Nephron progenitor cell (in vitro differentiated cells): Measurements from ENCODE around the gene PLB1.

Experiments
- DNase-seq: peaks from one replicate; pipeline ENCODE4 v3.0.0; 2021
- H3K27ac Mint-ChIP-seq: 2 replicates; pipeline ENCODE4 v1.8.0; 2021; ENCODE audit warnings: mild to moderate bottlenecking, moderate library complexity, mixed read lengths
- H3K27me3 Mint-ChIP-seq: 2 replicates; pipeline ENCODE4 v1.8.0; 2021; ENCODE audit warnings: mild to moderate bottlenecking, low read depth, mixed read lengths; ENCODE audit not compliant: poor library complexity
- H3K36me3 Mint-ChIP-seq: 2 replicates; pipeline ENCODE4 v1.8.0; 2021; ENCODE audit warnings: low read depth, mixed read lengths
- H3K4me1 Mint-ChIP-seq: 2 replicates; pipeline ENCODE4 v1.8.0; 2021; ENCODE audit warnings: mixed read lengths
- H3K4me3 Mint-ChIP-seq: 2 replicates; pipeline ENCODE4 v1.8.0; 2021; ENCODE audit warnings: mild to moderate bottlenecking, moderate library complexity, mixed read lengths
- H3K9me3 Mint-ChIP-seq: 2 replicates; pipeline ENCODE4 v1.8.0; 2021; ENCODE audit warnings: mild to moderate bottlenecking, moderate library complexity, mixed read lengths
- TF ChIP-seq, protein P1 (sequence below): fragments of 200-600 bp; sonication (generic); IDR thresholded peaks from 2 replicates; pipeline ENCODE4 v1.5.0; 2021; ENCODE audit warnings: antibody characterized with exemption

The PLB1 gene

DNA sequence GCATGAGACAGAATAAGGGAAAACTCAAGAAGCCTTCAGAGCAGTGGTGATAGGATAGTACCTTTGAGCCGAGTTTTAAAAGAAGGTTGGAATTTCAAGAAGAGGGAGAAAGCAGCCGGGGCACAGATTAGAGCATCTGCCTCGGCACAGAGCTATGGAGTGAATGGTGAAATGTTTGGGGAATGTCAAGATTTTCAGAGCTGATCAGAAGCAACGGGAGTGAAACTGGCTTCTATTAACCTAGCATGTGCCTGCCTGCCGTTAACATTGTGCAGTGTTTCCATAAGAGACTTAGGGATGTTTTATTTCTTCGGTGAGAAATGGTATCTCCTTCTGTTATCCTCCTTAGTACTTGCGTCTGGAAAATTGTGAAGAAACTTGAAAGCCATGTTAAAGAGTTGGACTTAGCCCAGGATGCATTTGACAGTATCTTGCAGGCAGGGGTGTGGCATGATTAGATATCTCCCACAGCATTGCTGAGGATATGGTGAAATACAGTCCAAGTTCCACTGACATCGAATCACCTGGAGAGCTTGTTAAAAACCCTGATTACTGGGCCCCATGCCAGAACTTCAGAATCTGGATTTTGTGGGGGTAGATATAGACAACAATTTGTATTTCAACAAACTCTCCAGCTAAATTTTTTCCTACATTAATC lies 158.9 kb downstream of the PLB1 start:
- Mint-ChIP-seq H3K36me3 (peaks cover 5% of the 10 kb centered on the region), H3K27me3 (peaks cover 12% of the 10 kb centered on the region), H3K4me1 (peaks cover 39% of the 10 kb centered on the region), H3K27ac (no peak overlapping the region), H3K4me3 (no peak overlapping the region), H3K9me3 (peaks cover 12% of the 10 kb centered on the region)
- TF ChIP-seq, protein P1, sequence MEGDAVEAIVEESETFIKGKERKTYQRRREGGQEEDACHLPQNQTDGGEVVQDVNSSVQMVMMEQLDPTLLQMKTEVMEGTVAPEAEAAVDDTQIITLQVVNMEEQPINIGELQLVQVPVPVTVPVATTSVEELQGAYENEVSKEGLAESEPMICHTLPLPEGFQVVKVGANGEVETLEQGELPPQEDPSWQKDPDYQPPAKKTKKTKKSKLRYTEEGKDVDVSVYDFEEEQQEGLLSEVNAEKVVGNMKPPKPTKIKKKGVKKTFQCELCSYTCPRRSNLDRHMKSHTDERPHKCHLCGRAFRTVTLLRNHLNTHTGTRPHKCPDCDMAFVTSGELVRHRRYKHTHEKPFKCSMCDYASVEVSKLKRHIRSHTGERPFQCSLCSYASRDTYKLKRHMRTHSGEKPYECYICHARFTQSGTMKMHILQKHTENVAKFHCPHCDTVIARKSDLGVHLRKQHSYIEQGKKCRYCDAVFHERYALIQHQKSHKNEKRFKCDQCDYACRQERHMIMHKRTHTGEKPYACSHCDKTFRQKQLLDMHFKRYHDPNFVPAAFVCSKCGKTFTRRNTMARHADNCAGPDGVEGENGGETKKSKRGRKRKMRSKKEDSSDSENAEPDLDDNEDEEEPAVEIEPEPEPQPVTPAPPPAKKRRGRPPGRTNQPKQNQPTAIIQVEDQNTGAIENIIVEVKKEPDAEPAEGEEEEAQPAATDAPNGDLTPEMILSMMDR: no peak
- DNase-seq: no peak

DNA sequence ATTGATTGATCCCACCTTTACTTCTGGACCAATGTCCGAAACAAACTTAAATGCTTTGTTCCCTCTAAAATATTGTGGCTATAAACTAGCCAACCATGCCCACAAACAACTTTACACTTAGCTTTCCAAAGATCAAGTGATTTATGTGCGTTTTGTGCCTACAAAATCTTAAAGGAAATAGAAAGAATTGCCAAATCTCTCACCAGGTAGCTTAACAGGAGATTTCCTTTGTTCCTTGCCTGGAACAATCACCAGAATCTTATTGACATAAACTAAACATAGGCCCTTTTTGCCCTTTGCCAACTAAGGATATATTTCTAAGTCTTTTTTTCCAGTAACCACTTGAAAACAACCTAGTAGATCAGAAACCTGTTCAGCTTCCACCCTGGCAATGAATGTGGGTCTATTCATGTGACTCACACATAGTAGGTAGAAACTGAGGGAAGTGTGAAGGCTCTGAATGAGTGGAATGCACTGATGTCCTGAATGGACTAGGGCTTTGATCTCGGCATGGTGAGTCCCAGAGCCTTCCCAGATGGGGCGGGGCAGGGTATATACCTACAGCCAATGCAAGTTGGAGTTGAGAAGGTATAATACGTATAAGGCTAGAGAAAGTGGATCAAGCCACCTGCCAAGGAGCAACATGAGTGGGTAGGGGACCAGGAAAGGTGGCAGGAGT lies 161.2 kb downstream of the PLB1 start:
- TF ChIP-seq, protein P1: no peak
- Mint-ChIP-seq H3K27me3 (peaks cover 6% of the 10 kb centered on the region), H3K4me3 (no peak overlapping the region), H3K36me3 (peaks cover 5% of the 10 kb centered on the region), H3K27ac (peak overlapping the region; percentile 9), H3K4me1 (peaks cover 44% of the 10 kb centered on the region), H3K9me3 (peaks cover 15% of the 10 kb centered on the region)
- no peak for DNase-seq

GRCh38 chr2:28658369-28658768 lies 162.5 kb downstream of the PLB1 start:
- Mint-ChIP-seq H3K27ac (peak overlapping the region; percentile 55), H3K4me1 (peaks cover 57% of the 10 kb centered on the region), H3K9me3 (peaks cover 15% of the 10 kb centered on the region), H3K36me3 (peaks cover 5% of the 10 kb centered on the region), H3K27me3 (peaks cover 6% of the 10 kb centered on the region), H3K4me3 (no peak overlapping the region)
- no peak for DNase-seq
- TF ChIP-seq, protein P1: no peak

- peaks cover 62% of the 10 kb centered on the region for H3K4me1 Mint-ChIP-seq
- TF ChIP-seq, protein P1: no peak
Measured at GRCh38 chr2:28659127-28659526, 163.3 kb downstream of the PLB1 start.

GRCh38 chr2:28661589-28662001 lies 165.7 kb downstream of the PLB1 start:
- TF ChIP-seq, protein P1: no peak
- Mint-ChIP-seq H3K9me3 (peaks cover 15% of the 10 kb centered on the region), H3K4me3 (no peak overlapping the region), H3K36me3 (peaks cover 5% of the 10 kb centered on the region), H3K27me3 (peaks cover 4% of the 10 kb centered on the region), H3K27ac (peak overlapping the region; percentile 49), H3K4me1 (peaks cover 66% of the 10 kb centered on the region)
- DNase-seq: no peak

More at GRCh38 chr2:28659127-28659526, 163.3 kb downstream of the PLB1 start:
- H3K27ac Mint-ChIP-seq: no peak overlapping the region
- H3K27me3 Mint-ChIP-seq: peaks cover 6% of the 10 kb centered on the region
- no peak overlapping the region for H3K4me3 Mint-ChIP-seq
- H3K36me3 Mint-ChIP-seq: peaks cover 5% of the 10 kb centered on the region
- no peak for DNase-seq
- H3K9me3 Mint-ChIP-seq: peaks cover 15% of the 10 kb centered on the region
